Heart left ventricle (tissue), 16 donors: ENCODE data around the gene ALPL. TPM values are rescaled to one million over a fixed set of nuclear protein-coding genes. Genes with fewer than 3 reads are reported as not detected.
"Not testable (repeated sequence)": the region's sequence is repeated elsewhere in the genome, so short reads cannot be mapped to it uniquely, and the experiment has no call there.

Experiments used
- ATAC-seq, 4 donors: fragments of 200-7000 bp; cut with Tn5 transposase; one replicate each; pipeline ENCODE4 v1.9.1; 2020 to 2022; ENCODE audit warnings: moderate library complexity in 4 of 4, mild to moderate bottlenecking in 3 of 4, moderate number of reproducible peaks in 1 of 4
- DNase-seq, 5 donors: peaks; one replicate each; pipeline ENCODE4 v3.0.0-alpha.2; 2020
- H3K27ac ChIP-seq, 12 donors: fragments of 200-600 bp; sonication (generic) in 4 of 12; one replicate each; pipeline versions ENCODE4 v1.5.0 to v1.8.0; 2016 to 2022; ENCODE audit warnings: mild to moderate bottlenecking in 2 of 12
- H3K27me3 ChIP-seq, 9 donors: fragments of 200-600 bp; sonication (generic) in 2 of 9; one replicate each; pipeline versions ENCODE4 v1.5.1 to v1.8.0; 2016 to 2022; ENCODE audit warnings: mild to moderate bottlenecking in 3 of 9
- H3K36me3 ChIP-seq, 9 donors: fragments of 200-600 bp; sonication (generic) in 2 of 9; one replicate each; pipeline versions ENCODE4 v1.5.0 to v1.8.0; 2018 to 2022; ENCODE audit warnings: mild to moderate bottlenecking in 2 of 9
- H3K4me1 ChIP-seq, 12 donors: fragments of 200-600 bp; sonication (generic) in 4 of 12; one replicate each; pipeline versions ENCODE4 v1.5.0 to v1.8.0; 2016 to 2022; ENCODE audit warnings: mild to moderate bottlenecking in 3 of 12
- H3K4me3 ChIP-seq, 12 donors: fragments of 200-600 bp; sonication (generic) in 4 of 12; one replicate each; pipeline versions ENCODE4 v1.5.0 to v1.8.0; 2017 to 2022; ENCODE audit warnings: mild to moderate bottlenecking in 9 of 12, moderate library complexity in 4 of 12
- H3K9me3 ChIP-seq, 12 donors: fragments of 200-600 bp; sonication (generic) in 4 of 12; one replicate each; pipeline versions ENCODE4 v1.5.0 to v1.8.0; 2016 to 2022; ENCODE audit warnings: mild to moderate bottlenecking in 1 of 12
- POLR2A ChIP-seq, 2 donors: fragments of 450-650 bp; IDR thresholded peaks; one replicate each; pipeline ENCODE4 v1.6.1; 2017; ENCODE audit warnings: antibody characterized with exemption in 2 of 2, mild to moderate bottlenecking in 2 of 2, moderate library complexity in 2 of 2
- WGBS, 4 donors: extraction: QIAGEN DNeasy Blood & Tissue Kit in 2 of 4; methylation state at CpG; one replicate each; pipeline versions ENCODE4 v1.1.5 to v1.1.7; 2013 to 2018; 5-methylcytosine and 5-hydroxymethylcytosine counted together
- intact Hi-C, 10 donors: fragments of 100-400 bp; cut with DNase I; formaldehyde crosslinking; loops; one replicate each; pipeline versions ENCODE4 v1.11.1 to v1.14.2; 2022
- long read RNA-seq, 3 donors: library from polyadenylated mRNA; unstranded; transcript quantifications; one replicate each; pipeline ENCODE4 v2.0.0, GENCODE V29; 2020 to 2021
- polyA plus RNA-seq, 2 donors: library from polyadenylated mRNA; stranded (reverse); fragments of 200-250 nt; gene quantifications; one replicate each; pipeline ENCODE4 v1.2.3, GENCODE V29; 2013
- total RNA-seq, 9 donors: library from RNA; depleted of rRNA in 2 of 9; stranded (reverse); fragments of >200 nt in 2 of 9; fragmentation: NEBNext Ultra II Directional in 3 of 9; extraction: Animal tissue kit (Norgen Biotek cat#: 25700) in 3 of 9; gene quantifications; one replicate each; pipeline versions ENCODE4 v1.1.0 to v1.2.4, GENCODE V29; 2016 to 2023
- TF ChIP-seq, protein P1 (sequence below), 12 donors: fragments of 200-600 bp; sonication (generic) in 4 of 12; IDR thresholded peaks; one replicate each; pipeline versions ENCODE4 v1.5.0 to v1.8.0; 2018 to 2022; ENCODE audit warnings: antibody characterized with exemption in 12 of 12, mild to moderate bottlenecking in 5 of 12
- donor health status: ischemic (EF 13 %, LVEDD 7.1; RV severe dilation, severe dysfunction).
- donor health status: healthy with polysubstance abuse.
- donor health status: DM: no; HTN: yes; CAD: no.
- donor health status: DM: no; HTN: no; CAD: no.
- donor health status: ischemic (EF 25% LVEDD 6.9; RV normal size, moderate dysfunction).
- donor health status: ischemic (EF 25% LVEDD 5.7; RV mildly dilated, moderate dysfunction).
- donor health status: healthy.
- donor health status: DM: yes; HTN: yes; CAD: no.
- donor health status: ischemic (EF 35%, LVEDD 5.7; RV mildly dilated, moderate dysfunction).
- donor health status: nonischemic (EF 11% LVEDD 7.7; RV severe dilation, severe dysfunction).
- donor health status: DM: yes; HTN: yes; CAD: no.
- donor health status: PGD.
- donor health status: ischemic (EF 29% LVEDD 5.4; RV normal size, mild dysfunction).
- donor health status: nonischemic (EF 23%, LVEDD 6.1; RV moderate dilation, normal function).

Gene ALPL
- total RNA-seq: 10 to 100 TPM in 7 of 9 donors, 1 to 10 TPM in 2; 6.3 to 45.8 (median 12.3) TPM
- polyA plus RNA-seq: 10 to 100 TPM in 1 of 2 donors, 1 to 10 TPM in 1; 8.7 to 17.8 TPM
- long read RNA-seq, donor 1, transcript ALPL-204 (12 exons, 2,589 nt): major isoform, 11 of 19 reads
- long read RNA-seq, donor 1, partial matches to known transcripts: 1 of 19 reads
- long read RNA-seq, donor 1, other reads (novel, unspliced or antisense): 6 of 19 reads
- long read RNA-seq, donor 2, transcript ALPL-204 (12 exons, 2,589 nt): major isoform, 37 of 63 reads
- long read RNA-seq, donor 2, transcript ALPL-207 (11 exons, 2,131 nt): minor isoform, 6 of 63 reads
- long read RNA-seq, donor 2, partial matches to known transcripts: 6 of 63 reads
- long read RNA-seq, donor 2, other reads (novel, unspliced or antisense): 14 of 63 reads
- long read RNA-seq, donor 3, transcript ALPL-204 (12 exons, 2,589 nt): major isoform, 6 of 16 reads
- long read RNA-seq, donor 3, partial matches to known transcripts: 5 of 16 reads
- long read RNA-seq, donor 3, other reads (novel, unspliced or antisense): 5 of 16 reads

DNA sequence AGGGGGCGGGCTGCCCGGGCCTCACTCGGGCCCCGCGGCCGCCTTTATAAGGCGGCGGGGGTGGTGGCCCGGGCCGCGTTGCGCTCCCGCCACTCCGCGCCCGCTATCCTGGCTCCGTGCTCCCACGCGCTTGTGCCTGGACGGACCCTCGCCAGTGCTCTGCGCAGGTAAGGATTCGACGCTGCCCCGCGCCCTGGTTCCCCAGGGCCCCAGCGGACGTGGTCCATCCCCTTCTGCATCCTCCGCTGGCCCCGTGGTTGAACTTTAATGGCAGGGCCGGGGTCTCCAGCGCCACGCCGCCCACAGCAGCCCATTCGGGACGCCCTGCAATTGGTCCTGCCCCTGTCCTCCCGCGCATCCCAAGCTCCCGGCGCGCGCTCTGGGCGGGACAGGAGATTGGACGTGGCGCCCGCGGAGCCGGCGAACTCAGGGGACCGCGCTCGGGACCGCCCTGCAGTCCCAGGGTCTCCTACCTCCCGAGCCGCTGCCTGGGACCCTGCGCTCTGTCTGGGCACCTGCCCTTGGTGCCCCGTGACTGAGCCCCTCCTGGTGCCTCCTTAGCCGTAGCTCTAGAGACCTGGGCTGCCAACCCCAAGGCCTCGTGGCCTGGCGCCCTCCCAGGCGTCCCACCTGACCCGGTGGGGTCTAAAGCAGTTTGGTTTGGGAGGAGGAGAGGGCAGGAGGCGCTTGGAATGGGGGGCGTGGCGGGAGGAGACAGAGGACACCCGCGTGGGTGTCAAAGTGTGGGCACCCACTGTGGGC is at the start of gene ALPL:
ALPL (plus strand) TSS at position 73 of the 762 bp plus-strand sequence. CDS start 44,659 bp downstream, outside the sequence.
- H3K36me3 ChIP-seq: no peaks in the 10 kb centered on the region
- peaks cover 0 to 39% (median 19%) of the 10 kb centered on the region in 12 donors for H3K4me1 ChIP-seq
- DNase-seq (peak in 1 of 5 donors; percentile 38), ATAC-seq (peak in 3 of 4 donors; percentile 7 to 12 (median 11))
- H3K4me3 ChIP-seq: peak within 1 kb of the TSS; percentile 30 to 60 (median 48)
- H3K9me3 ChIP-seq: no peaks in the 10 kb centered on the region
- intact Hi-C loops: loop anchor here (1.0 to 10.0 kb wide), 14 partner anchors 26 to 153 kb away; no protein-coding TSS in a partner anchor
- peak within 1 kb of the TSS in 8 of 12 donors; percentile 11 to 62 (median 46) for H3K27ac ChIP-seq
- TF ChIP-seq, protein P1, sequence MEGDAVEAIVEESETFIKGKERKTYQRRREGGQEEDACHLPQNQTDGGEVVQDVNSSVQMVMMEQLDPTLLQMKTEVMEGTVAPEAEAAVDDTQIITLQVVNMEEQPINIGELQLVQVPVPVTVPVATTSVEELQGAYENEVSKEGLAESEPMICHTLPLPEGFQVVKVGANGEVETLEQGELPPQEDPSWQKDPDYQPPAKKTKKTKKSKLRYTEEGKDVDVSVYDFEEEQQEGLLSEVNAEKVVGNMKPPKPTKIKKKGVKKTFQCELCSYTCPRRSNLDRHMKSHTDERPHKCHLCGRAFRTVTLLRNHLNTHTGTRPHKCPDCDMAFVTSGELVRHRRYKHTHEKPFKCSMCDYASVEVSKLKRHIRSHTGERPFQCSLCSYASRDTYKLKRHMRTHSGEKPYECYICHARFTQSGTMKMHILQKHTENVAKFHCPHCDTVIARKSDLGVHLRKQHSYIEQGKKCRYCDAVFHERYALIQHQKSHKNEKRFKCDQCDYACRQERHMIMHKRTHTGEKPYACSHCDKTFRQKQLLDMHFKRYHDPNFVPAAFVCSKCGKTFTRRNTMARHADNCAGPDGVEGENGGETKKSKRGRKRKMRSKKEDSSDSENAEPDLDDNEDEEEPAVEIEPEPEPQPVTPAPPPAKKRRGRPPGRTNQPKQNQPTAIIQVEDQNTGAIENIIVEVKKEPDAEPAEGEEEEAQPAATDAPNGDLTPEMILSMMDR (IDR thresholded peaks at IDR 0.05): peak in 1 of 12 donors; percentile 47
- TF ChIP-seq POLR2A (IDR thresholded peaks at IDR 0.05): no peak
- 8 to 11% (median 11%) methylated on average over 36 to 67 of the region's 67 CpGs for WGBS, 4 donors
- peaks cover 0 to 36% (median 7%) of the 10 kb centered on the region in 9 donors for H3K27me3 ChIP-seq

DNA sequence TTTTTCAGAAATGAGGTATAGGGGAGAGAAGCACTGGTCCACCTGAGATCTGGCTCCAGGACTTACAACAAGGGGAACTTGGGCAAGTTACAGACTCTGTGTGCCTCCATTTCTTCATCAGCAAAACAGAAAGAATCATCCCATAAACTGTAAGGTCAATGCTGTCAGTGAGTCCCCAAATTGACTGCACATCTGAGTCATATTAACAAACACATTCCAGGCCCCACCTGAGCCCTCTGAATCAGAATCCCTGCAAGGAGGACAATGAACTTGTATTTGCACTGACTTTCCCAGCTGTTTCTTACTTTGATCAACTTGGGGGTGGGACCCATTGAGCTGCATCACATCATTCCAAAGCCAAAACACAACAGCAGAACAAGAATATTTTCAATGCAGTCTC is 44.1 kb upstream of the ALPL start:
- not testable (repeated sequence) for H3K27me3 ChIP-seq, H3K4me3 ChIP-seq, H3K27ac ChIP-seq, H3K4me1 ChIP-seq, H3K9me3 ChIP-seq, DNase-seq, ATAC-seq
- intact Hi-C loops: loop anchor here in 1 of 10 donors (5.0 kb wide), 1 partner anchor 247 kb away; no protein-coding TSS in a partner anchor
- H3K36me3 ChIP-seq: peaks cover 0 to 14% (median 0%) of the 10 kb centered on the region in 9 donors

DNA sequence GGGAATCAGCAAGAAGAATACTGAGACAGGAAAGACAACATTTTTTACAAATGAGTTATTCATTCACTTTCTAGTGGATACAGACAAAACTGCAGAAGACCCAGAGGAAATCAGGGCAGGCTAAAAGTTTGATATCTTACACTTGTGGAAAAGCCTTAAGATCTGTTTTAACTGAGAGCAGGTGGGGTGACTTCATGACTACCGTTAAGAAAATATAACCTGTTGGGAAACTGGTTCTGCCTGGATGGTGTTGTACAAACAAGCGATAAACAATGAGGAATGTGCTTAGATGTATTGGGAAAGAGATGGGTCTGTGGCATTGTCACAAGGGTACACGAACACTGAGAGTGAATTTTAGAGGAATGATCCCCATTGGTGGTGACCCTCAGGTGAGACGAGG is 41.3 kb upstream of the ALPL start:
- H3K9me3 ChIP-seq, ATAC-seq, H3K4me3 ChIP-seq, H3K27me3 ChIP-seq, H3K27ac ChIP-seq, H3K4me1 ChIP-seq, DNase-seq: not testable (repeated sequence)
- intact Hi-C loops: loop anchor here in 1 of 10 donors (5.0 kb wide), 1 partner anchor 244 kb away; no protein-coding TSS in a partner anchor
- WGBS, 4 donors: 77 to 90% (median 83%) methylated on average over 4 of the region's 4 CpGs
- peaks cover 0 to 16% (median 0%) of the 10 kb centered on the region in 9 donors for H3K36me3 ChIP-seq

DNA sequence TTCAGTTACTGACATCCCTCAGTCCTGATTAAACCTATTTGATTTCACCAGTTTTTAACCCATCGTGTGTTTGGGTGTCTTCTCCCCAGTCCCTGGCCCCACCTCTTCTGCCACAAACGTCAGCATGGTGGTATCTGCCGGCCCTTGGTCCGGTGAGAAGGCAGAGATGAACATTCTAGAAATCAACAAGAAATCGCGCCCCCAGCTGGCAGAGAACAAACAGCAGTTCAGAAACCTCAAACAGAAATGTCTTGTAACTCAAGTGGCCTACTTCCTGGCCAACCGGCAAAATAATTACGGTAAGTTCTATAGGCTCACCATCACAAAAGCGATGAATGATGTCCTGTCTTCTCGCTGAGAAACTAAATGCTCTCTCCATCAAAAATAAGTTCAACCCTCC is 40.6 kb upstream of the ALPL start:
- Histone ChIP-seq H3K27me3 (no peaks in the 10 kb centered on the region), H3K27ac (no peak overlapping the region), H3K36me3 (peaks cover 0 to 23% (median 0%) of the 10 kb centered on the region in 9 donors), H3K9me3 (no peaks in the 10 kb centered on the region), H3K4me1 (no peaks in the 10 kb centered on the region), H3K4me3 (no peak overlapping the region)
- intact Hi-C loops: loop anchor here in 1 of 10 donors (5.0 kb wide), 1 partner anchor 244 kb away; no protein-coding TSS in a partner anchor
- WGBS, 4 donors: 45 to 59% (median 53%) methylated on average over 10 of the region's 10 CpGs
- ATAC-seq (no peak), DNase-seq (no peak)
- TF ChIP-seq, protein P1 (IDR thresholded peaks at IDR 0.05): peak in 8 of 12 donors; percentile 8 to 27 (median 13)
- TF ChIP-seq POLR2A (IDR thresholded peaks at IDR 0.05): no peak
